CD4-positive, CD25-positive, alpha-beta regulatory T cell (primary cell): ENCODE results near the gene EML1. TPM values are rescaled to one million over a fixed set of nuclear protein-coding genes. Genes with fewer than 3 reads are reported as not detected.

ENCODE experiments used
- ATAC-seq, 2 donors: fragments of 150-1000 bp; cut with Tn5 transposase; one replicate each; pipeline ENCODE4 v1.10.0; 2021; ENCODE audit warnings: low read depth in 2 of 2, moderate number of reproducible peaks in 2 of 2, moderate library complexity in 1 of 2
- DNase-seq, 3 donors: peaks; one replicate each; pipeline versions ENCODE4 v3.0.0 to v3.0.0-alpha.2; 2012 to 2022; ENCODE audit warnings: mixed read lengths in 1 of 3
- H3K27ac ChIP-seq: one replicate; pipeline ENCODE4 v1.7.0; 2013; ENCODE audit warnings: mild to moderate bottlenecking, low read length; ENCODE audit not compliant: insufficient read depth, poor library complexity, severe bottlenecking
- H3K27me3 ChIP-seq: one replicate; pipeline ENCODE4 v1.7.0; 2013; ENCODE audit warnings: low read length; ENCODE audit not compliant: control insufficient read depth, insufficient read depth
- H3K36me3 ChIP-seq: one replicate; pipeline ENCODE4 v1.7.0; 2013; ENCODE audit warnings: mild to moderate bottlenecking, low read length, moderate library complexity; ENCODE audit not compliant: control insufficient read depth, insufficient read depth
- H3K4me1 ChIP-seq: 2 replicates; pipeline ENCODE4 v1.7.0; 2013; ENCODE audit warnings: mild to moderate bottlenecking, low read length; ENCODE audit not compliant: insufficient read depth, control insufficient read depth, poor library complexity, severe bottlenecking
- H3K4me3 ChIP-seq: one replicate; pipeline ENCODE4 v1.7.0; 2013; ENCODE audit warnings: low read depth, mild to moderate bottlenecking, low read length, moderate library complexity
- H3K9me3 ChIP-seq, 2 experiments: 1 replicate in 1 of 2; 2 replicates in 1 of 2; pipeline ENCODE4 v1.7.0; 2013; ENCODE audit warnings: low read length in 2 of 2, mild to moderate bottlenecking in 1 of 2, moderate library complexity in 1 of 2; ENCODE audit not compliant: control insufficient read depth in 2 of 2
- H3K27ac Mint-ChIP-seq, 3 donors: one replicate each; pipeline ENCODE4 v1.8.0; 2020 to 2022; ENCODE audit warnings: mild to moderate bottlenecking in 3 of 3, mixed read lengths in 3 of 3, moderate library complexity in 2 of 3
- H3K27me3 Mint-ChIP-seq: one replicate; pipeline ENCODE4 v1.8.0; 2022; ENCODE audit warnings: mild to moderate bottlenecking, mixed read lengths
- H3K36me3 Mint-ChIP-seq: one replicate; pipeline ENCODE4 v1.8.0; 2020; ENCODE audit warnings: mixed read lengths
- H3K4me1 Mint-ChIP-seq, 4 donors: one replicate each; pipeline ENCODE4 v1.8.0; 2020 to 2022; ENCODE audit warnings: mixed read lengths in 4 of 4, mild to moderate bottlenecking in 1 of 4
- H3K4me3 Mint-ChIP-seq, 4 donors: one replicate each; pipeline ENCODE4 v1.8.0; 2020 to 2022; ENCODE audit warnings: mild to moderate bottlenecking in 4 of 4, mixed read lengths in 4 of 4, moderate library complexity in 3 of 4
- H3K9me3 Mint-ChIP-seq, 7 donors: one replicate each; pipeline ENCODE4 v1.8.0; 2020 to 2022; ENCODE audit warnings: mixed read lengths in 7 of 7, mild to moderate bottlenecking in 3 of 7, moderate library complexity in 2 of 7
- polyA plus RNA-seq, 4 donors: library from polyadenylated mRNA; unstranded; fragments of 300-500 nt; fragmentation: Illumina TruSeq; gene quantifications; one replicate each; pipeline ENCODE4 v1.2.3, GENCODE V29; 2021
- total RNA-seq: library from RNA; stranded (reverse); gene quantifications from one replicate; pipeline ENCODE4 v1.2.3, GENCODE V29; 2022

Gene EML1
- total and polyA plus RNA-seq, 5 donors from 2014 or later = not detected

DNA sequence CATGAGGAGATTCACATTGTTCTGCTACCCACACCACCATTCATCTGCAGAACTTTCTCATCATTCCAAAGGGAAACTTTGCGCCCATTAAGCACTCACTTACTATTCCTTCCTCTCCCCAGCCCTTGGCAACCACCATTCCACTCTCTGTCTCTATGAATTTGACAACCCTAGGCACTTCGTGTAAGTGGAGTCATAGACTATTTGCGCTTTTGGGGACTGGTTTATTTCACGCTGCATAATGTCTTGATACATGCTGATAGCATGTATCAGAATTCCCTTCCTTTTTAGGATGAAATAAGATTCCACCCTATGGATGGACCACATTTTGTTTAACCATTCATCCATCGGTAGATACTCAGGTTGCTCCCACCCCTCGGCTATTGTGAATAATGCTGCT is 4.5 kb upstream of the EML1 start:
- H3K36me3 Mint-ChIP-seq = no peaks in the 10 kb centered on the region
- H3K4me1 ChIP-seq = peaks cover under 1% of the 10 kb centered on the region
- H3K27me3 Mint-ChIP-seq = peaks cover 31% of the 10 kb centered on the region
- no peak overlapping the region for H3K27ac Mint-ChIP-seq
- peaks cover 14% of the 10 kb centered on the region for H3K27me3 ChIP-seq
- no peaks in the 10 kb centered on the region for H3K9me3 ChIP-seq
- ATAC-seq (no peak), DNase-seq (no peak)
- H3K36me3 ChIP-seq = no peaks in the 10 kb centered on the region
- no peak overlapping the region for H3K4me3 ChIP-seq
- no peak overlapping the region for H3K4me3 Mint-ChIP-seq
- peaks cover 0 to 13% (median 4%) of the 10 kb centered on the region in 4 donors for H3K4me1 Mint-ChIP-seq
- H3K27ac ChIP-seq = no peak overlapping the region
- H3K9me3 Mint-ChIP-seq = no peaks in the 10 kb centered on the region

DNA sequence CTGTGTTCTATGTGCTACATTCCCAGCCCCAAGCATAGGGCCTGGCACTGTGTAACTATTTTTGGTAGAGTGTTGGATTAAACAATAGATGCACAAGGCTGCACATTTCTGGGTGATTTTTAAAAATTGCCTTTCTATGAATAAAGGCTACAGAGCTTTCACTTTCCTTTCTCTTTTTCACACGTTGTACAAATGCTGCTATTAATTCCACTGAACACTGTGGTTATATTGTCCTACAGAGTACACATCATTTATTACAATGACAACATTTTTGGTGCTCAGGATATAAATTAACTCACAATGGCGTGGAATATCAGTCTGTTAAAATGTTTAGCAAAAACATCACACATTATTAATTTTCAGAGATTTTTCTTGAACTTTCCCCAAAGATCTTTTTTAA is 3.6 kb upstream of the EML1 start:
- DNase-seq = no peak
- Mint-ChIP-seq H3K36me3 (no peaks in the 10 kb centered on the region), H3K27ac (no peak overlapping the region), H3K4me3 (no peak overlapping the region), H3K4me1 (peaks cover 0 to 20% (median 4%) of the 10 kb centered on the region in 4 donors), H3K27me3 (peaks cover 32% of the 10 kb centered on the region), H3K9me3 (no peaks in the 10 kb centered on the region)
- peaks cover 22% of the 10 kb centered on the region for H3K27me3 ChIP-seq
- ATAC-seq = no peak
- H3K4me3 ChIP-seq = no peak overlapping the region
- no peaks in the 10 kb centered on the region for H3K9me3 ChIP-seq
- H3K27ac ChIP-seq = no peak overlapping the region
- H3K36me3 ChIP-seq = no peaks in the 10 kb centered on the region
- peaks cover 5% of the 10 kb centered on the region for H3K4me1 ChIP-seq

DNA sequence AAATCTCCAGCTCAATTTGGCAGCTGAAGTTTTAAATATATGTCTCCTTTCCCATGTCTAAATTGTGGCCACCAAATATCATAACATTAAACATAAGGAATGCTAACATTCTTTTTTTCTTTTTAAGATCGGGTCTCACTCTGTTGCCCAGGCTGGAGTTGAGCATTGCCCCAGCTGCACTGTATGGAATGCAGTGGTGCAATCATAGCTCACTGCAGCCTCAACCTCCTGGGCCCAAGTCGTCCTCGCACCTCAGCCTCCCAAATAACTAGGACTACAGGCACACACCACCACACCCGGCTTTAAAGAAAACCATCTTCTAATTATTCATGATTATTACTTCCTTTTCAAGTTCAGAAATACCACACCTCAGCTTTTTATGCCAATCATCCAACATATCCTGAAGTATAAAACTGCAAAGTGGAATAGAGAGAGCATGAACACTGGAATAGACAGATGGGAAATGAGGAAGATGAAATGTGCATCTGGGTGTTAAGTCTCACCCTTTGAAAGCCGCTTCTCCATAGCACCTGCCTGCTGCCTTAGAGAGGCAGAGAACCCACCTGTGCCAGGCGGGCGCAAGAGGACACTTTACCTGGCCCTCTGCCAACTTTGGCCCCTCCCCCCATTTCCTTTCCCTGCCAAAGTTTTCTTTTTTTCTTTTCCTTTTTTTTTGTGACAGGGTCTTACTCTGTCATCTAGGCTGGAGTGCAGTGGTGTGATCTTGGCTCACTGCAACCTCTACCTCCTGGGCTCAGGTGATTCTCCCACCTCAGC is 2.8 kb upstream of the EML1 start:
- H3K4me1 ChIP-seq = peaks cover 5% of the 10 kb centered on the region
- H3K9me3 ChIP-seq = no peaks in the 10 kb centered on the region
- no peaks in the 10 kb centered on the region for H3K36me3 ChIP-seq
- H3K27ac Mint-ChIP-seq = no peak overlapping the region
- no peak for DNase-seq
- no peaks in the 10 kb centered on the region for H3K9me3 Mint-ChIP-seq
- no peak for ATAC-seq
- H3K4me3 ChIP-seq = no peak overlapping the region
- no peaks in the 10 kb centered on the region for H3K36me3 Mint-ChIP-seq
- peak overlapping the region in 2 of 4 donors; percentile 33 to 58 for H3K4me3 Mint-ChIP-seq
- peaks cover 0 to 20% (median 4%) of the 10 kb centered on the region in 4 donors for H3K4me1 Mint-ChIP-seq
- peaks cover 40% of the 10 kb centered on the region for H3K27me3 Mint-ChIP-seq
- peaks cover 30% of the 10 kb centered on the region for H3K27me3 ChIP-seq
- no peak overlapping the region for H3K27ac ChIP-seq

DNA sequence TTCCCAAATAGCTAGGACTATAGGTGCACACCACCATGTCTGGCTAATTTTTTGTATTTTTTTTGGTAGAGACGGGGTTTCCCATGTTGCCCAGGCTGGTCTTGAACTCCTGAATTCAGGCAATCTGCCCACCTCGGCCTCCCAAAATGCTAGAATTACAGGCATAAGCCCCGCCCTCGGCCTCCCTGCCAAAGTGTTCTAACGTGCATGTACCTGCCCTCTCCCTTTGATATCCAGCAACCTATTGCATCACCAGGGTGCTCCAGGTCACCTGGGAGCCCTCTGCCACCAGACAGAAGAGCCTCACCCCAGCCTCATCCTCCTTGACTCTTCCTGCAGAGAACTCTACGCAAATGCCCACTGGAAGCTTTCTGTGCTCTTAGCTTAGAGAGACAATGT is 2.2 kb upstream of the EML1 start:
- Histone ChIP-seq H3K36me3 (no peaks in the 10 kb centered on the region), H3K9me3 (no peaks in the 10 kb centered on the region), H3K4me3 (no peak overlapping the region), H3K4me1 (peaks cover 5% of the 10 kb centered on the region), H3K27ac (no peak overlapping the region), H3K27me3 (peaks cover 36% of the 10 kb centered on the region)
- Mint-ChIP-seq H3K4me1 (peaks cover 0 to 20% (median 4%) of the 10 kb centered on the region in 4 donors), H3K27ac (no peak overlapping the region), H3K9me3 (no peaks in the 10 kb centered on the region), H3K27me3 (peaks cover 46% of the 10 kb centered on the region), H3K4me3 (peak overlapping the region in 1 of 4 donors; percentile 51), H3K36me3 (no peaks in the 10 kb centered on the region)
- ATAC-seq (no peak), DNase-seq (no peak)

DNA sequence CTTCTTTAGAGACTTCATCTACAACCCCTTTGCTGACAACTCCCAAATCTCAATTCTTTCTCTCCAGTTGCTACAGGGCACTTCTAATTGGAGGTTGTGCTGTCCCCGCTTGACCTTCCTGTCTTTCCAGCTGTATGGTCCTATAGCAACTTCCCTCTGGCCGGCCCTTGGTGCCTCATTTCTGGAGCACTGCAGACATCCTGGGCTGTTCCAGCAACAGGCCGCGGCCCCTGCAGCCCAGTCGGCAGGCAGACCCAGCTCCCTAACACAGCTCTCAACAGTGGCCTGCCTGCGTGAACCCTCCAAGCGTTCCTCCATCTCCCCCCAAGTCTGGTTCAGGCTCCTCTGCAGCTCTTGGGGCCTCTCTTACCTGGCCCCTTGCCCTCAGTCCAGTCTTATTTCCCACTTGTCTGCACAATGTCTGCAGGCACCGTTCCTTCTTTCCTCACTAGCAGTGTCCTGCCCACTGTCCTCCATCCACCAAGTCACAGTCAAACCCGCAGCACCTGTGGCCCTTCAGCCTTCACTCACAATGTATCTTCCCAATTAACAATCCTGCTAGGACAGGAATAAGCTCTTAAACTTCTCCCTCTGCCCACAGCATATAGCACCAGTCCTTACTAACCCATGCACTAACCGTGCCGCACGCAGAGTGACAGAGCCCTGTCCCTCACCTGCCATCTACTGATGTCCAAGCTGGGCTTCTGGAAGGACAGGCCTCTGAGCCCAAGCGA is 1.6 kb upstream of the EML1 start:
- Histone ChIP-seq H3K36me3 (no peaks in the 10 kb centered on the region), H3K4me3 (no peak overlapping the region), H3K27me3 (peaks cover 42% of the 10 kb centered on the region), H3K27ac (no peak overlapping the region), H3K9me3 (no peaks in the 10 kb centered on the region), H3K4me1 (peaks cover 5% of the 10 kb centered on the region)
- no peak for ATAC-seq
- Mint-ChIP-seq H3K4me1 (peaks cover 0 to 20% (median 4%) of the 10 kb centered on the region in 4 donors), H3K36me3 (no peaks in the 10 kb centered on the region), H3K27me3 (peaks cover 46% of the 10 kb centered on the region), H3K27ac (no peak overlapping the region), H3K4me3 (peak overlapping the region in 3 of 4 donors; percentile 10 to 90 (median 71)), H3K9me3 (no peaks in the 10 kb centered on the region)
- no peak for DNase-seq

DNA sequence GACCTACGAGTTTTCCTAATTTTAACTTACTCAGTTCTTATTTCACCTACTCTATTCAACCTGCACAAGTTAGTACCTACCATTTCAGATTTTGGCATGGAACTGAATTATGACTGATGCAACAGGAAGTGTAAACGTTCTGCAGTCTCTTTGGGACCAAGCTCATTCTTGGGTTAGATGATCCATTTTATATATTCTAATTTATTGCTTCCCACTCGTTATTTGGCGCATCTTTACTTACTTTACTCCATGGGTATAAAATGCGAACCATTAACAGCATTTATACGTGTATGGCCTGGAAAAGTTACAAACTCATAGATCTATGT is 1.0 kb upstream of the EML1 start:
- H3K27me3 Mint-ChIP-seq = peaks cover 50% of the 10 kb centered on the region
- H3K4me1 Mint-ChIP-seq = peaks cover 0 to 20% (median 4%) of the 10 kb centered on the region in 4 donors
- no peak overlapping the region for H3K27ac ChIP-seq
- no peaks in the 10 kb centered on the region for H3K9me3 Mint-ChIP-seq
- peak overlapping the region in 2 of 3 donors; percentile 9 to 27 for H3K27ac Mint-ChIP-seq
- DNase-seq = no peak
- no peaks in the 10 kb centered on the region for H3K36me3 ChIP-seq
- no peak for ATAC-seq
- no peaks in the 10 kb centered on the region for H3K9me3 ChIP-seq
- H3K36me3 Mint-ChIP-seq = no peaks in the 10 kb centered on the region
- H3K4me1 ChIP-seq = peaks cover 5% of the 10 kb centered on the region
- no peak overlapping the region for H3K4me3 ChIP-seq
- peak overlapping the region; percentile 45 to 90 (median 74) for H3K4me3 Mint-ChIP-seq
- H3K27me3 ChIP-seq = peaks cover 44% of the 10 kb centered on the region

DNA sequence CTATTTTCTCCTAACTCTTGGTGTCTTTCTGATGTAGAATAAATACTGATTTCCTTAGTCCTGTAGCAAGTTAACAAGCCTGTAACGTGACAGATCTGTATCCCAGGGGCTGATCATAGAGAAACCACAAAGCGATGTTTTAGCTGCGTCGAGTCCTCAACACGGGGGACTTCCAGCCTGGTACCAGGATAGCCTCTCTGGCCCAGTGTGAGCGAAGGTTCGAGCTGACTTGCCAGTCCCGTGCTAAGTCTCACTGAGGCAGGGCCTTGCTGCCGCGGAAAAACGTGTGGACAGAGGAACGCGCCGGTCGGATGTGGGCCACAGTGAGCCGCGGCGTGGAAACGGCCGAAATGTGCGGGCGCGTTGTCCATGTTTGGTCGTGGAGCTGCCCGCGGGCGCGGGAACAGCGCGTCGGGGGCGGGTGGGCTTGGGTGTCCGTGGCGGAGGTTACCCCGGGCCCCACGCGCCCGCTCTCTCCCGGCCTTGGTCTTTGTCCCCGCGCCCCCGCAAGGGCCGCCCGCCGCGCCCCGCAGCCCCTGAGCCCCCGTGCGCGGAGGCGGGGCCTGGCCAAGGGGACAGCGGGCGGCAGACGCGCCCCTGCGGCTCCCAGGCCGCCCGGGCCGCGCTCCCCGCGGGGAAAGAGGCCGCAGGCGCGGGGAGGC is 531 bp upstream of the EML1 start:
- Histone ChIP-seq H3K36me3 (no peaks in the 10 kb centered on the region), H3K27me3 (peaks cover 49% of the 10 kb centered on the region), H3K4me1 (peaks cover 5% of the 10 kb centered on the region), H3K27ac (no peak overlapping the region), H3K9me3 (no peaks in the 10 kb centered on the region), H3K4me3 (no peak overlapping the region)
- Mint-ChIP-seq H3K27ac (peak overlapping the region in 1 of 3 donors; percentile 9), H3K9me3 (no peaks in the 10 kb centered on the region), H3K36me3 (no peaks in the 10 kb centered on the region), H3K4me3 (peak overlapping the region; percentile 45 to 90 (median 74)), H3K4me1 (peaks cover 0 to 20% (median 4%) of the 10 kb centered on the region in 4 donors), H3K27me3 (peaks cover 53% of the 10 kb centered on the region)
- DNase-seq (peak in 1 of 3 donors; percentile 2), ATAC-seq (peak in 1 of 2 donors; percentile 10)
